GM12891 (cell line): ENCODE measurements around the gene ARSD.
"Not testable (repeated sequence)": the region's sequence is repeated elsewhere in the genome, so short reads cannot be mapped to it uniquely, and the experiment has no call there.

Source experiments
- DNase-seq: peaks from one replicate; pipeline ENCODE4 v3.0.0; 2011; ENCODE audit warnings: low spot score; ENCODE audit not compliant: insufficient read length
- FAIRE-seq: peaks from 2 replicates; lab custom pipeline; 2011; peaks lifted over from hg19 to GRCh38; lab: Jason Lieb, UNC
- PAX5 ChIP-seq: IDR thresholded peaks from 2 replicates; pipeline ENCODE4 v1.6.1; 2011; ENCODE audit warnings: low read length, moderate library complexity, mild to moderate bottlenecking; ENCODE audit not compliant: insufficient read depth, severe bottlenecking
- POLR2A ChIP-seq: IDR thresholded peaks from 2 replicates; pipeline ENCODE4 v1.6.1; 2011; ENCODE audit warnings: low read depth, low read length, control low read depth
- POLR2AphosphoS5 ChIP-seq: IDR thresholded peaks from 2 replicates; pipeline ENCODE4 v1.6.1; 2011; ENCODE audit warnings: low read depth, low read length, control low read depth
- POU2F2 ChIP-seq: IDR thresholded peaks from 2 replicates; pipeline ENCODE4 v1.6.1; 2011; ENCODE audit warnings: low read depth, mild to moderate bottlenecking, control low read depth, low read length, moderate library complexity
- SPI1 ChIP-seq: IDR thresholded peaks from 2 replicates; pipeline ENCODE4 v1.6.1; 2011; ENCODE audit warnings: low read depth, low read length, control low read depth
- TAF1 ChIP-seq: IDR thresholded peaks from 2 replicates; pipeline ENCODE4 v1.6.1; 2011; ENCODE audit warnings: low read depth, low read length, control low read depth

Gene ARSD

DNA sequence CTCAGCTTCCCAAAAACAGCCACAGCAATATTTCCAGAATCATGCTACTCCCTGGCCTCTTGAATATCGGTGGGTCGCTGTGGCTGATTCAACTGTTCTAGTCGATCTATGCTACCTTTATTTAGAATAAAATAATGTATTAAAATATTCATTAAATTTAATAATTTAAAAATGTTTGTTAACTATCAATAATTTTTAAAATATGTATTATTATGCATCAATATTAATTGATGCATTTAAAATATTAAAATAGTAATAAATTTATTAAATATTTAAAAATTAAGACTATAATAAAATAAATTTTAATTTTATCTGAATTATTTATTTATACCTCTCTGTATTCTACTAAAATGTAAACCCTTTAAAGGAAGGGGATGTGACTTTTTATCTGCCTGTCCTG, 19.0 kb downstream of the ARSD start:
- TF ChIP-seq POLR2AphosphoS5 (no peak), TAF1 (no peak), POLR2A (no peak), SPI1 (no peak), POU2F2 (no peak), PAX5 (no peak)
- no peak for FAIRE-seq
- DNase-seq: no peak

DNA sequence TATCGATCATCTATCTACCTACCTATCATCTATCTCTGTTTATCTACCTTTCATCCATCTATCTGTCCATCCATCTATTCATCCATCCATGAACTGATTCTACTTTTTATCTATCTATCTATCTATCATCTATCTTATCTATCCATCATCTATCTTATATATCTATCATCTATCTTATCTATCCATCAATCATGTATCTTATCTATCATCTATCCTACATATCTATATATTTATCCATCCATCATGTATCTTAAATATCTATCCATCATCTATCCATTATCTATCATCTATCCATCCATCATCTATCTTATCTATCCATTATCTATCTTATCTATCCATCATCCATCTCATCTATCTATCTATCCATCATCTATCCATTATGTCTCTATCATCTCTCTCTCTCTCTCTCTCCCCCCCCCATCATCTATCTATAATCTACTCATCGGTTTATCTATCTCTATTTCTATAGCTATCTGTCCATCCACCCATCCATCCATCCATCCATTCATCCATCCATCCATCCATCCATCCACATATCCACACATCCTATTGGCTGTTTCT, 20.9 kb downstream of the ARSD start:
- DNase-seq: no peak
- no peak for FAIRE-seq
- TF ChIP-seq SPI1 (no peak), TAF1 (no peak), POLR2AphosphoS5 (no peak)

DNA sequence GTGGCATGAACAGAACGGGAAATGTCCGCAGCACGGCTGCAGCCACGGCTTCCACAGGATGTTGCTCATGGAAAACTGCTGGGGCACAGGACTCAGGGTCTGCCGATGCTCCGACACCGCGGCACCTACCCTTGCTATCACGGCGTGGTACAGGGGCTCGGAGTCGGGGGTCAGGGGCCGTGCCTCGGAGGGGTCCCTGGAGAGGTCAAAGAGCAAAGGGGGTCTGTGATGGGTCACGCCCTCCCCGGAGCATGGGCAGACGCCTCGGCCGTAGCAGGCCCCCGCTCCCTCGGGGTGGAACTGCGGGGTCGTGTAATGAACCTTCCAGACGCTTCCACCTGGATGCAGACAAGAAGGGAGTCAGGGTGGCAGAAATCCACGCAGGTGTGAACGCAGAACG, 21.8 kb downstream of the ARSD start:
- DNase-seq: no peak
- TF ChIP-seq PAX5 (no peak), SPI1 (no peak), POLR2AphosphoS5 (no peak), POLR2A (no peak), TAF1 (no peak), POU2F2 (no peak)
- FAIRE-seq: no peak

- FAIRE-seq (no peak), DNase-seq (no peak)
- TF ChIP-seq POLR2AphosphoS5: no peak
- TF ChIP-seq POLR2A: no peak
- no peak for TF ChIP-seq SPI1
- TF ChIP-seq POU2F2: no peak
- TF ChIP-seq PAX5: no peak
- TF ChIP-seq TAF1: no peak
Measured at GRCh38 chrX:2903366-2903765, 25.8 kb downstream of the ARSD start.

- FAIRE-seq: no peak
- TF ChIP-seq POU2F2: no peak
- no peak for TF ChIP-seq TAF1
- no peak for TF ChIP-seq PAX5
- TF ChIP-seq POLR2AphosphoS5: no peak
- TF ChIP-seq POLR2A: no peak
- no peak for DNase-seq
Measured at GRCh38 chrX:2902841-2903240, 26.3 kb downstream of the ARSD start.

- no peak for FAIRE-seq
- TF ChIP-seq POU2F2: no peak
- no peak for TF ChIP-seq PAX5
- no peak for TF ChIP-seq SPI1
- TF ChIP-seq POLR2A: no peak
- TF ChIP-seq TAF1: no peak
- no peak for TF ChIP-seq POLR2AphosphoS5
- DNase-seq: no peak
Measured at GRCh38 chrX:2901367-2902036, 27.6 kb downstream of the ARSD start.

- FAIRE-seq (no peak), DNase-seq (no peak)
- TF ChIP-seq SPI1: no peak
- no peak for TF ChIP-seq PAX5
- TF ChIP-seq POU2F2: no peak
- TF ChIP-seq TAF1: no peak
- no peak for TF ChIP-seq POLR2A
- no peak for TF ChIP-seq POLR2AphosphoS5
Measured at GRCh38 chrX:2898846-2899512, 30.2 kb downstream of the ARSD start.

DNA sequence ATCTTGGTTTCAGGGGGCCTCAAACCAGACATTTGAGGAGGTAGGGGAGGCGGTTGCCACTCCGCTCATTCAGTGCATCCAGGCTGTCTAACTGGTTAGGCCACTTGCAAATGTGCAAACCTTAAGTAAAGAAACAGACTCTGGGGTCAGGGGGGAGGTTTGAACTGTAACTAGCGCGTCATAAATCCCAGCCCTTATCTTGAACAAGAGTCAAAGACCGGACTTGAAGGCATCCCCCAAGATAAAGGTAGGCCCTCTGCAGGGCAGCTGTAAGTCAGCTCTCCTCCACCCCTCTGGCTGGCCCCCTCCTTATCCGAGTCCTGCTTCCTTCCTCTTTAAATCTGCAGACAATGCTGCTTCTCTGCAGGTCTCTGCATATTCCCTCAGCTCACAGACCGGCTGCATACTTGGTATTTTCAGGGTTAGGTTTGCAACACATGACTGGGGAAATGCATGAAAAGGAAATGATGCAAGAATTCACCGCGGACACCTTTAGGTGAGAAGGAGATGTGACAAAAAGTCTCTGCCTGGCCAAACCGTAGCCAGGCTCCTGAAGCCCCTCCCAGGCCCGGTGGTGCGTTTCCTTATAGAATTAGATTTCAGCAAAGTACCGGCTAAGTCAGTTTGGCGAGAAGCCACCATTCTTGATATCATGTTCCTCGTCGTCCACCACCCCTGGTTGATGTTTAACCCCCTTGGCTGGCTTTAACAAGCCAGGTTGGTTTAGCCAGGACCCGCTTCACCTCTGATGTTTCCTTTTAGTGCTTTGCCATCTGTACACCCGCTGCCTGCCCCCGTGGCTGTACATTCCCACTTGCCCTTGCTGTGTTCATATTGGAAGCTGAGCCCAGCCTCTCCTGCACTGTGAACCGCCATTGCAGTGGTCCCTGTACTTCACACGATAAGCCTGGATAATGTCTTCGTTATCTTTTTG, 31.2 kb downstream of the ARSD start:
- not testable (repeated sequence) for FAIRE-seq, DNase-seq

- TF ChIP-seq PAX5 (no peak), TAF1 (no peak)
- DNase-seq: no peak
- FAIRE-seq: no peak
Measured at GRCh38 chrX:2897311-2897689, 31.8 kb downstream of the ARSD start.

GRCh38 chrX:2894885-2895292, 34.2 kb downstream of the ARSD start:
- no peak for DNase-seq
- no peak for FAIRE-seq
- TF ChIP-seq POLR2A (no peak), TAF1 (no peak), POLR2AphosphoS5 (no peak), PAX5 (no peak), POU2F2 (no peak), SPI1 (no peak)
